ENCODE measurements around the gene RPP21. TPM values are rescaled to one million over a fixed set of nuclear protein-coding genes. Genes with fewer than 3 reads are reported as not detected.

RPP21 gene
- total RNA-seq, 2 experiments from 2014 or later = 42.2 to 46.5 TPM

- H3K27me3 Mint-ChIP-seq = peaks cover 65% of the 10 kb centered on the region
- no peak overlapping the region for H3K27ac Mint-ChIP-seq
- no peak overlapping the region for H3K4me3 Mint-ChIP-seq
- peaks cover 3% of the 10 kb centered on the region for H3K4me1 Mint-ChIP-seq
- H3K9me3 Mint-ChIP-seq = no peaks in the 10 kb centered on the region
- H3K36me3 Mint-ChIP-seq = no peaks in the 10 kb centered on the region
- DNase-seq = no peak
Observed at GRCh38 chr6:30391240-30391639, 46.3 kb downstream of the RPP21 start.

- Mint-ChIP-seq H3K27me3 (peaks cover 76% of the 10 kb centered on the region), H3K36me3 (no peaks in the 10 kb centered on the region)
Observed at GRCh38 chr6:30394139-30394538, 49.2 kb downstream of the RPP21 start.

More at GRCh38 chr6:30394139-30394538, 49.2 kb downstream of the RPP21 start:
- H3K4me1 Mint-ChIP-seq = peaks cover 3% of the 10 kb centered on the region
- DNase-seq = no peak
- no peaks in the 10 kb centered on the region for H3K9me3 Mint-ChIP-seq
- no peak overlapping the region for H3K4me3 Mint-ChIP-seq
- no peak overlapping the region for H3K27ac Mint-ChIP-seq

Other genes with a start within 250 kb of the RPP21 start
- not detected for gene TRIM31, start 232.1 kb upstream of the RPP21 start, total RNA-seq
- gene TRIM40, start 209.0 kb upstream of the RPP21 start, total RNA-seq = not detected
- not detected for gene TRIM10, start 183.9 kb upstream of the RPP21 start, total RNA-seq
- under 1 TPM in 1 of 2 experiments, not detected in 1; 0.29 TPM for gene TRIM15, start 181.6 kb upstream of the RPP21 start, total RNA-seq
- gene TRIM26, start 131.8 kb upstream of the RPP21 start, total RNA-seq = 10 to 100 TPM; 68.6 to 70.2 TPM
- gene TRIM39, start 18.2 kb upstream of the RPP21 start, total RNA-seq = 10 to 100 TPM; 26.2 to 29.2 TPM
- 100 to 1,000 TPM; 481 to 482 TPM for gene HLA-E, start 144.4 kb downstream of the RPP21 start, total RNA-seq
- 100 to 1,000 TPM; 123 to 126 TPM for gene GNL1, start 211.3 kb downstream of the RPP21 start, total RNA-seq
- 10 to 100 TPM; 32.7 to 34.4 TPM for gene PRR3, start 212.1 kb downstream of the RPP21 start, total RNA-seq
- gene ABCF1, start 226.3 kb downstream of the RPP21 start, total RNA-seq = 100 to 1,000 TPM; 122 TPM

Measured in activated naive CD8-positive, alpha-beta T cell treated with anti-CD3 and anti-CD28 coated beads for 36 hours (primary cell).